ENCODE results near the gene POLR1E.

- no peak for TF ChIP-seq MAX (IDR thresholded peaks at IDR 0.05)
- TF ChIP-seq CTCF (IDR thresholded peaks at IDR 0.05; ENCODE audit: low read depth, low read length, missing input control) = no peak
- TF ChIP-seq ATF3 (IDR thresholded peaks at IDR 0.05) = no peak
- no peak for TF ChIP-seq TAF1 (conservative IDR thresholded peaks at IDR 0.05)
- no peak for TF ChIP-seq JUND (IDR thresholded peaks at IDR 0.05)
- TF ChIP-seq RAD21 (IDR thresholded peaks at IDR 0.05) = no peak
- no peak for TF ChIP-seq NR2F2 (IDR thresholded peaks at IDR 0.05)
- no peak for TF ChIP-seq FOXA1 (IDR thresholded peaks at IDR 0.05)
- TF ChIP-seq REST (IDR thresholded peaks at IDR 0.05) = no peak
These were observed 28.9 kb upstream of the POLR1E start for GRCh38 chr9:37456817-37457216.
